GM06990 (cell line): ENCODE measurements around the gene GALNT15.

Source experiments
- DNase-seq: peaks from one replicate; pipeline ENCODE4 v3.0.0-alpha.2; 2011; ENCODE audit not compliant: insufficient read length; ENCODE audit errors: extremely low read depth
- H3K27me3 ChIP-seq: replicated peaks from 2 replicates; pipeline ENCODE4 v1.6.0; 2011; ENCODE audit warnings: low read length; ENCODE audit not compliant: control insufficient read depth, insufficient read depth
- H3K36me3 ChIP-seq: 2 replicates; pipeline ENCODE4 v1.5.1; 2011; ENCODE audit warnings: low read length; ENCODE audit not compliant: control insufficient read depth, insufficient read depth
- H3K4me3 ChIP-seq: replicated peaks from 2 replicates; pipeline ENCODE4 v1.5.1; 2011; ENCODE audit warnings: low read depth, mild to moderate bottlenecking, control low read depth, low read length
- TF ChIP-seq, protein P1 (sequence below): IDR thresholded peaks from 2 replicates; pipeline ENCODE4 v1.5.1; 2011; ENCODE audit warnings: low read length, control low read depth, mild to moderate bottlenecking, inconsistent platforms; ENCODE audit not compliant: insufficient read depth, poor library complexity, severe bottlenecking

Gene GALNT15

DNA sequence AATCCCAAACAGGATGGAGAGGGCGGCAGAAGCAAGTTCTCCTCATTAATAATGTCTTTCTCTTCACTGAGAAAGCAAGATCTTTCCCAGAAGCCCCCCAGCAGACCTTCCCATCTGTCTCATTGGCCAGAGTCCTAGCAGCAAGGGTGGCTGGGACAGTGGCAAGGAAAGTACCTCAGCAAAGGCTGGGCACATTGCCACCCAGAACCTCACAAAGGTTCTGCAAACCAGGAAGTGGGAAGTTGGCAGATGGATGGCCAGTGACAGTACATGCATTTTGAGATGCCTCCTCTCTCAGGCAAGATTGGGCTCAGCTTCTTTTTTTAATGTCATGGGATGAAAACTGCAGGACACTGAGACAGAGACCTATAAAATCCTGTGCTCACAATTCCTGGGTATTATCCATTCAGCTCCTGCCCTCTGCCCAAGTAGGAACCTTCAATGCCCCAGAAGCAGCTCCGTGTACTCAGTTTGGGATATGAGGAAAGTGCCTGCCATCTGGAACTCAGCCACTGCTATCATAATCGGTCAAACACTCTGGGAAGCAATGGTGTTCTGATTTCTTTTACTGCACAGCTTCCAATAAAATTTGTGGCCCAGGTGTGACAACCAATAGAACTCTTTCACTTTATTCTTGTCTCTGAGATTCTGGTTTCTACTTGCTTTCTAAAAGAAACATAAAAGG lies 64.7 kb downstream of the GALNT15 start:
- H3K36me3 ChIP-seq: no peaks in the 10 kb centered on the region
- TF ChIP-seq, protein P1, sequence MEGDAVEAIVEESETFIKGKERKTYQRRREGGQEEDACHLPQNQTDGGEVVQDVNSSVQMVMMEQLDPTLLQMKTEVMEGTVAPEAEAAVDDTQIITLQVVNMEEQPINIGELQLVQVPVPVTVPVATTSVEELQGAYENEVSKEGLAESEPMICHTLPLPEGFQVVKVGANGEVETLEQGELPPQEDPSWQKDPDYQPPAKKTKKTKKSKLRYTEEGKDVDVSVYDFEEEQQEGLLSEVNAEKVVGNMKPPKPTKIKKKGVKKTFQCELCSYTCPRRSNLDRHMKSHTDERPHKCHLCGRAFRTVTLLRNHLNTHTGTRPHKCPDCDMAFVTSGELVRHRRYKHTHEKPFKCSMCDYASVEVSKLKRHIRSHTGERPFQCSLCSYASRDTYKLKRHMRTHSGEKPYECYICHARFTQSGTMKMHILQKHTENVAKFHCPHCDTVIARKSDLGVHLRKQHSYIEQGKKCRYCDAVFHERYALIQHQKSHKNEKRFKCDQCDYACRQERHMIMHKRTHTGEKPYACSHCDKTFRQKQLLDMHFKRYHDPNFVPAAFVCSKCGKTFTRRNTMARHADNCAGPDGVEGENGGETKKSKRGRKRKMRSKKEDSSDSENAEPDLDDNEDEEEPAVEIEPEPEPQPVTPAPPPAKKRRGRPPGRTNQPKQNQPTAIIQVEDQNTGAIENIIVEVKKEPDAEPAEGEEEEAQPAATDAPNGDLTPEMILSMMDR: no peak
- H3K4me3 ChIP-seq: no peak overlapping the region
- no peaks in the 10 kb centered on the region for H3K27me3 ChIP-seq
- DNase-seq: no peak

DNA sequence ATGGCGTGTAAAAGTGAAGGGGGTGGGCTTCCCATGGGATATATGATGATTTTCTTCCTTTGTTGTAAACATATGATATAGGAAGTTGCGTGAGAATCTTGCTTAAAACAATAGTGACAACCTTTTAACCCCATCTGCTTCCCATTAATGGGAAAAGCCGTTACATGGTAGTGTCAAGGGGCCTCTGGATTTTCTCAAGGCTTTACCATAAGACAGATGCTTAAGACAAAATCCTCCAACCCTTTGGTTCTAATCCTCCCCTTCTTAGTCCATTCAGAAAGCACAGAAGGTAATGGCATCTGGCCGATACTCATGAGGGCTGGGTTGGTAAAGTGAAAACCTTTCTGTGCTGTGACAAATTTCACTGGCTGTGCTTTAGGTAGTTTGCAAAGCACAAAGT lies 65.3 kb downstream of the GALNT15 start:
- DNase-seq: no peak
- Histone ChIP-seq H3K36me3 (no peaks in the 10 kb centered on the region), H3K4me3 (no peak overlapping the region), H3K27me3 (no peaks in the 10 kb centered on the region)
- TF ChIP-seq, protein P1: no peak

DNA sequence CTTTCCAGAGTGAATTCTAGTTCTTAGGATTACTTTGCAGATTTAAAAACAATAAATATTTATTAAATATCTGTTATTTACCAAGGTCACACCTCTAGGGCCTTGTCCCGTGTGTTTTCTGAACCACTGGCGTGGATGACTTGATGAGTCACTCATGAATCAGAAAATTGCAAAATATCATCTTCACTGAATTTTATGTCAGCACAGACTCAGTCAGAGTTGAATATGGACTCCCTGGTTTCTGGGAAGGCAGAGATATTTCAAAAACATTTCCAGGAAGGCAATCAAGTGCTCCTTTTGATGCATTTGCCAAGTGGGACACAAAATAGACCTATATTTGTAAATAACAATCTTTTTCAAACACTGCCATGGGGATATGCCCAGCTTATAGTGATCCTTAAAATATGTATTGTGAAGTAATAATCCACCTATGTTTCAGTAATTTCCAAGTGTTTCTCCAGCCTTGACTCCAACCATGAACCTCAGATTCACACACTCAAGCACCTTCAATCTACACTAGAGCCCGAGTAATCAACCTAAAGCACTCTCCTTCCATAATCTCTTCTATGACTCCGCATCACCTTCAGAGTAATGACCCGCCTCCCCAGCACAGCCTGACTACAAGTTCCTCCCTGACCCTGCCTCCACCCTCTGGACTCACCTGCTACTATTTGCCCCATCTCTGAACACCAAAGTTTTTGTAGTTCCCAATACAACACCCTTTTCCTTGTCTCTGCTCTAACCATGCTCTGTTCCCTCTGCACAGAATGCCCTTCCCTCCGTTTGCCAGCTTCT lies 65.9 kb downstream of the GALNT15 start:
- DNase-seq: no peak
- no peaks in the 10 kb centered on the region for H3K27me3 ChIP-seq
- H3K36me3 ChIP-seq: no peaks in the 10 kb centered on the region
- no peak overlapping the region for H3K4me3 ChIP-seq
- TF ChIP-seq, protein P1: no peak

DNA sequence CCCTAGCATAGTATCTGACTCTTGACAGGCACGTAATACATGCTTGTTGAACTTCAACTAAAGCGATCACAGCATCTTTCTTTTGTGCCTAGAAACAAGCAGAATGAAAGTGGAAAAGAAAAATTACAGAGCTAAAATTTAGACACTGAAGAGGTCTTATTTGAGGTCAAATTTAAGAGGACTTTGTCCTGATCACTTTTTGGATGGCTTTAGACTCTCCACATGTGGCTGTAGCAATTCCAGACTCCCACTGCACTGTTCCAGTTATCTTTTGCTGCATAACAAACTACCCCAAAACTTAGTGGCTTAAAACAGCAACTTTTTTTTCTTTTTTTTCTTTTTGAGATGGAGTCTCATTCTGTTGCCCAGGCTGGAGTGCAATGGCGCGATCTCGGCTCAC lies 66.7 kb downstream of the GALNT15 start:
- DNase-seq: no peak
- Histone ChIP-seq H3K36me3 (no peaks in the 10 kb centered on the region), H3K27me3 (no peaks in the 10 kb centered on the region), H3K4me3 (no peak overlapping the region)
- TF ChIP-seq, protein P1: no peak

DNA sequence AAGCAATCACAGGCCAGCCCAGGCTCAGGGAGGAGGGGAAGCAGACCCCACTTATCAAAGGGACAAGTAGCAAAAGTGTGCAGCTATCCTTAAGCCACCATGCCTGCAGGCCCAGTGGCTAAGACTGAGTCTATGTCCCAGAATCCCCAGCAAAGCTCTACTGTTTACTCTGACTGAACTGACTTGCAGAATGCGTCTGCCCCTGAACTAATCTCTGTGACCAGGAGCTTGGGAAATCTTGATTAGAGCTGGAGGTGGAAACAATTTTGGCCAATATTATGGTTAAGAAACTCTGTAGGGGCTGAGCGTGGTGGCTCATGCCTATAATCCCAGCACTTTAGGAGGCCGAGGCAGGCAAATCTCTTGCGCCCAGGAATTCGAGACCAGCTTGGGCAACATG lies 67.7 kb downstream of the GALNT15 start:
- TF ChIP-seq, protein P1: no peak
- H3K36me3 ChIP-seq: no peaks in the 10 kb centered on the region

More for the DNA sequence above, 67.7 kb downstream of the GALNT15 start:
- Histone ChIP-seq H3K4me3 (no peak overlapping the region), H3K27me3 (no peaks in the 10 kb centered on the region)
- no peak for DNase-seq
